ENCODE data around the gene MAP6D1. TPM values are rescaled to one million over a fixed set of nuclear protein-coding genes. Genes with fewer than 3 reads are reported as not detected.

Gene MAP6D1
- total RNA-seq, 1 experiment from 2014 or later: 5.9 TPM

DNA sequence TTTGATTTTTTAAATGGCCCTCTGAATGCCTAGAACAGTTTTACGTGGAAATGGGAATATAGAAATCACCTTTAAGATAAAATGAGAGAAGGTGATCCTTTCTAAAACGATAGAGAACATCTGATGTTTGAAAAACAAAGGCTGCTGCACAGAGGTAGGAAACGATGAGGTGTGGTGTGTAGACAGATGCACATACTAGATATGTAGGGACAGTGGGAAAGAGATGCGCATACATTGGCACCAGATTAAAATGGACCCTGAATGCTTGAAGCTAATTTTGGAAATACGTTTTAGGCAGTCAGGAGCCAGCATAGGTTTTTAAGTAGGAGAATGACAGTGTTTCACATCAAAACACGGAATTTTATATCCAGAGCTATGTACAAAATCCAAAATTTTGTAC lies 29.0 kb downstream of the MAP6D1 start:
- ChIA-PET POLR2A (ENCODE audit: low non-redundant PET) (no interaction called here), CTCF (no interaction called here)
- DNase-seq (ENCODE audit: low spot score): no peak
- TF ChIP-seq CTCF (conservative IDR thresholded peaks at IDR 0.05; ENCODE audit: low read depth, low read length): no peak
- TF ChIP-seq EZH2 (IDR thresholded peaks at IDR 0.05; ENCODE audit: borderline replicate concordance, low read depth, low read length, poor library complexity, severe bottlenecking): no peak
- no peaks in the 10 kb centered on the region for H3K9me3 ChIP-seq (ENCODE audit: low read depth, low read length, poor library complexity, severe bottlenecking)
- no peak overlapping the region for H3K4me3 ChIP-seq (ENCODE audit: low read depth, low read length, poor library complexity, severe bottlenecking)
- no peaks in the 10 kb centered on the region for H3K27me3 ChIP-seq (replicated peaks; ENCODE audit: insufficient read depth, low read depth, low read length, poor library complexity)
- no peaks in the 10 kb centered on the region for H3K4me1 ChIP-seq (ENCODE audit: insufficient read depth, low read length, poor library complexity, severe bottlenecking)
- H3K36me3 ChIP-seq (ENCODE audit: insufficient read depth, low read length, poor library complexity, severe bottlenecking): peaks cover 51% of the 10 kb centered on the region
- intact Hi-C loops (cut with micrococcal nuclease; ENCODE audit: unreplicated experiment): no loop called here
- H3K27ac ChIP-seq (ENCODE audit: low read depth, low read length, poor library complexity, severe bottlenecking): no peak overlapping the region
- no TSS peak for BruUV-seq (replicated peaks)

GRCh38 chr3:183794452-183794851 lies 30.9 kb downstream of the MAP6D1 start:
- TF ChIP-seq EZH2 (IDR thresholded peaks at IDR 0.05; ENCODE audit: borderline replicate concordance, low read depth, low read length, poor library complexity, severe bottlenecking) (no peak), CTCF (conservative IDR thresholded peaks at IDR 0.05; ENCODE audit: low read depth, low read length) (no peak)
- DNase-seq (ENCODE audit: low spot score): no peak
- BruUV-seq (replicated peaks): no TSS peak
- intact Hi-C loops (cut with micrococcal nuclease; ENCODE audit: unreplicated experiment): no loop called here
- H3K4me1 ChIP-seq (ENCODE audit: insufficient read depth, low read length, poor library complexity, severe bottlenecking): no peaks in the 10 kb centered on the region
- ChIA-PET CTCF (no interaction called here), POLR2A (ENCODE audit: low non-redundant PET) (no interaction called here)
- H3K27ac ChIP-seq (ENCODE audit: low read depth, low read length, poor library complexity, severe bottlenecking): no peak overlapping the region
- no peaks in the 10 kb centered on the region for H3K27me3 ChIP-seq (replicated peaks; ENCODE audit: insufficient read depth, low read depth, low read length, poor library complexity)
- H3K4me3 ChIP-seq (ENCODE audit: low read depth, low read length, poor library complexity, severe bottlenecking): no peak overlapping the region
- H3K36me3 ChIP-seq (ENCODE audit: insufficient read depth, low read length, poor library complexity, severe bottlenecking): peaks cover 51% of the 10 kb centered on the region
- no peaks in the 10 kb centered on the region for H3K9me3 ChIP-seq (ENCODE audit: low read depth, low read length, poor library complexity, severe bottlenecking)

- DNase-seq (ENCODE audit: low spot score): no peak
- Histone ChIP-seq H3K27me3 (replicated peaks; ENCODE audit: insufficient read depth, low read depth, low read length, poor library complexity) (no peaks in the 10 kb centered on the region), H3K4me1 (ENCODE audit: insufficient read depth, low read length, poor library complexity, severe bottlenecking) (no peaks in the 10 kb centered on the region), H3K4me3 (ENCODE audit: low read depth, low read length, poor library complexity, severe bottlenecking) (no peak overlapping the region), H3K27ac (ENCODE audit: low read depth, low read length, poor library complexity, severe bottlenecking) (no peak overlapping the region), H3K36me3 (ENCODE audit: insufficient read depth, low read length, poor library complexity, severe bottlenecking) (peaks cover 49% of the 10 kb centered on the region), H3K9me3 (ENCODE audit: low read depth, low read length, poor library complexity, severe bottlenecking) (no peaks in the 10 kb centered on the region)
- TF ChIP-seq CTCF (conservative IDR thresholded peaks at IDR 0.05; ENCODE audit: low read depth, low read length): no peak
- no peak for TF ChIP-seq EZH2 (IDR thresholded peaks at IDR 0.05; ENCODE audit: borderline replicate concordance, low read depth, low read length, poor library complexity, severe bottlenecking)
- ChIA-PET POLR2A (ENCODE audit: low non-redundant PET) (no interaction called here), CTCF (no interaction called here)
- intact Hi-C loops (cut with micrococcal nuclease; ENCODE audit: unreplicated experiment): no loop called here
- BruUV-seq (replicated peaks): no TSS peak
Observed at GRCh38 chr3:183792976-183793375, 32.4 kb downstream of the MAP6D1 start.

Data from A673 (cell line).